ENCODE data around the gene SPATS2L.

DNA sequence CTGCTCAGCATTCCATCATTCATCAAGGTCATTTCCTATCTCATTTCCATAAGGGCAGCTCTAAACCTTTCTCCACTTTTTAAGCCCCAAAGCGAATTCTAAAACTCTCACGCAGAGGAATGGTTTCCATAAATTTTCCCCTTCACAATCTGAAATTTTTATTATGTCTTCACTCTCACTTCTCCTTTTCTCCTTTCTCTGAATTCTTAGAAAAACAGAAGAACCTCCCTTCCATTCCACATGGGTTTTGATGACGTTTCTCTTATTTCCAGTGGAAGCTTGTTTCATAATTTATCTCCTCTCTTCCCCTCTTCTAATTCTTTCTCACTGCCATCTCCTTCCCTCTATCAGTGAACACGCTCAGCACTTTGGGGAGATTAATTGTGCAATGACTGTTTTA is 97.3 kb downstream of the SPATS2L start:
- TF ChIP-seq, protein P1, sequence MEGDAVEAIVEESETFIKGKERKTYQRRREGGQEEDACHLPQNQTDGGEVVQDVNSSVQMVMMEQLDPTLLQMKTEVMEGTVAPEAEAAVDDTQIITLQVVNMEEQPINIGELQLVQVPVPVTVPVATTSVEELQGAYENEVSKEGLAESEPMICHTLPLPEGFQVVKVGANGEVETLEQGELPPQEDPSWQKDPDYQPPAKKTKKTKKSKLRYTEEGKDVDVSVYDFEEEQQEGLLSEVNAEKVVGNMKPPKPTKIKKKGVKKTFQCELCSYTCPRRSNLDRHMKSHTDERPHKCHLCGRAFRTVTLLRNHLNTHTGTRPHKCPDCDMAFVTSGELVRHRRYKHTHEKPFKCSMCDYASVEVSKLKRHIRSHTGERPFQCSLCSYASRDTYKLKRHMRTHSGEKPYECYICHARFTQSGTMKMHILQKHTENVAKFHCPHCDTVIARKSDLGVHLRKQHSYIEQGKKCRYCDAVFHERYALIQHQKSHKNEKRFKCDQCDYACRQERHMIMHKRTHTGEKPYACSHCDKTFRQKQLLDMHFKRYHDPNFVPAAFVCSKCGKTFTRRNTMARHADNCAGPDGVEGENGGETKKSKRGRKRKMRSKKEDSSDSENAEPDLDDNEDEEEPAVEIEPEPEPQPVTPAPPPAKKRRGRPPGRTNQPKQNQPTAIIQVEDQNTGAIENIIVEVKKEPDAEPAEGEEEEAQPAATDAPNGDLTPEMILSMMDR (IDR thresholded peaks at IDR 0.05): no peak
- TF ChIP-seq, protein P2, sequence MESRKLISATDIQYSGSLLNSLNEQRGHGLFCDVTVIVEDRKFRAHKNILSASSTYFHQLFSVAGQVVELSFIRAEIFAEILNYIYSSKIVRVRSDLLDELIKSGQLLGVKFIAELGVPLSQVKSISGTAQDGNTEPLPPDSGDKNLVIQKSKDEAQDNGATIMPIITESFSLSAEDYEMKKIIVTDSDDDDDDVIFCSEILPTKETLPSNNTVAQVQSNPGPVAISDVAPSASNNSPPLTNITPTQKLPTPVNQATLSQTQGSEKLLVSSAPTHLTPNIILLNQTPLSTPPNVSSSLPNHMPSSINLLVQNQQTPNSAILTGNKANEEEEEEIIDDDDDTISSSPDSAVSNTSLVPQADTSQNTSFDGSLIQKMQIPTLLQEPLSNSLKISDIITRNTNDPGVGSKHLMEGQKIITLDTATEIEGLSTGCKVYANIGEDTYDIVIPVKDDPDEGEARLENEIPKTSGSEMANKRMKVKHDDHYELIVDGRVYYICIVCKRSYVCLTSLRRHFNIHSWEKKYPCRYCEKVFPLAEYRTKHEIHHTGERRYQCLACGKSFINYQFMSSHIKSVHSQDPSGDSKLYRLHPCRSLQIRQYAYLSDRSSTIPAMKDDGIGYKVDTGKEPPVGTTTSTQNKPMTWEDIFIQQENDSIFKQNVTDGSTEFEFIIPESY (IDR thresholded peaks at IDR 0.05; ENCODE audit: borderline replicate concordance, low read depth): no peak
- TF ChIP-seq TAF1 (IDR thresholded peaks at IDR 0.05; ENCODE audit: borderline replicate concordance, low read depth, low read length) (no peak), EP300 (IDR thresholded peaks at IDR 0.05; ENCODE audit: borderline replicate concordance in 1 of 2, low read depth in 1 of 2, low read length in 1 of 2) (no peak)
